NCI-H345 treated with DMSO at 0.1 percent for 48 hours (cell line): ENCODE data around the gene LMAN1L.

Source experiments
- DNase-seq: peaks from one replicate; lab custom pipeline; 2025; ENCODE audit not compliant: unreplicated experiment; lab: John Stamatoyannopoulos, UW

Gene LMAN1L

GRCh38 chr15:74854453-74855022 lies 41.9 kb downstream of the LMAN1L start:
- no peak for DNase-seq

DNA sequence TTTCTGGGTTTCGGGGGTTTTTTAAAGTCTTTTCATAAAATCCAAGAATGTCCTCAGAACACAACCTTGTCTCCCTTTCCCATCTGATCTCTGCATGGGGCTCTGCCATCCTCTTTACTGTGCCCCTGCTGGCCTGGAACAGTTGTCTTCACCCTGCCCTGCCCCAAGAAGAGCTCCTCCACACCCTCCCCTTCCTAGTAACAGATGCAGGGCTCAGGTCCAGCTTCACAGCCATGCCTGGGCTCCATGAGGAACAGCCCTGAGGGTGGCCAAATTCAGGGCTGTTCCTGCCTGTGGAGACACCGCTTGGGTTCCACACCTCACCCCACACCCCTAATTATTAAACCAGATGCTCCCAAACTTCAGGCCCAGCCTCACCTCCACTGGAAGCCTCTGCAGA lies 43.2 kb downstream of the LMAN1L start:
- no peak for DNase-seq

- no peak for DNase-seq
Observed at GRCh38 chr15:74856537-74856936, 43.9 kb downstream of the LMAN1L start.

DNA sequence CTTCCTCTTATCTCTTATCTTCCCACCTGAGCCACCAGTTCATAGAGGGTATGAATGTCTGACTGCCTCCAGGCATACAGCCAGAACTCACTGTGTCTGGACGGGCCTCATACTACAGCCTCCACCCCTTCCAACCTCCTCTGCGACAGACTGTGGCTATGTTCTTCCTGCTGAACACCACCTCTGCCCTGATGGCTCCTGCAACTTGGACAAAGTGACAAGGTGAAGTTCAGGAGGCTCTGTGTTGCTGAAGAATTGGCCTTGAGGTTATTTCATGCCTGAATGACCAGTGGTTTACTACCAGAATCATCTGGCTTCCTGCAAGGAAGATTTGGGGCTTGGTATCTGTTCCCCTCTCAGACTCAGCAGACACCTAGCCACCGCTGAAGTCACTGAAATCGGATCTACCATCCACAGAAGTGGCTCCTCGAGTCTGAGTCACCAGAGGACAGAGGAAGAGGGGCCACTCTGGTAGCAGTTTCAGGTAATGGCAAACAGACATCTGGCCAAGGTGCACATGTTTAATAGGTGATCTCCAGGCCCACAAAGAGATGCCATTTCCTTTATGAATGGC lies 44.5 kb downstream of the LMAN1L start:
- DNase-seq, result no peak

GRCh38 chr15:74857671-74858368 lies 45.2 kb downstream of the LMAN1L start:
- DNase-seq, result no peak

DNA sequence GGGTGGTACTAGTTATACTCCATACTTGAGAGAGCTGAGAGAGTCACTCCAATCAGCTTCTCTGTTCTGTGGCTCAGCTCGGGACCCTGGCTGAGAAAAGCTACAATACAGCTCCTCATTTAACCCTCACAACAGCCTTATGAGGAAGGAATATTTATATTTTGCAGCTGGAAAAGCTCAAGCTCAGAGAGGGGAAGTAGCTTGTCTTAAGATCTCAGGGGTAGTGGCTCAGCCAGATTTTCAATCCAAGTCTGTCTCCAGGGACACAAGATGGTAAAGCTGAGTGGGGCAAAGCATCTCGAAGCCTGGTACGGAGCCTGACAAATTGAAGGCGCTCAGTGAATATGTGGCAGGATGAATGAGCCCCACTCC lies 45.7 kb downstream of the LMAN1L start:
- no peak for DNase-seq

- no peak for DNase-seq
Observed at GRCh38 chr15:74863239-74864056, 50.8 kb downstream of the LMAN1L start.

- no peak for DNase-seq
Observed at GRCh38 chr15:74864296-74864695, 51.7 kb downstream of the LMAN1L start.

DNA sequence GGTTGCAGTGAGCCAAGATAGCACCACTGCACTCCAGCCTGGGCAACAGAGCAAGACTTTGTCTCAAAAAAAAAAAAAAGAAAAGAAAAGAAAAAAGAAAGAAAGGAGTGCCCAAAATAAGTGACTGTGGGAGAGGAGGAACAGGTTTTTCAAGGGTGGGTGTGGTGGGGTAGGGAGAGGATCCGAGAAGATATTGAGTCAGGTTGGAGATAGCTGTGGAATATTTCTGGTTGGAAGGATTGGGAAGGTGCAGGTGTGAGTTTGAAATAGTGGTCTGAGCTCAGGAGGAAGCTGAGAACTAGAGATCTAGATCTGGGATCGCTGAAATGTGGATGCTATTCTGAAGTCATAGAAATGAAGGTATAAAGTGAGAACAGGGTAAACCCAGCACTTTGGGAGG lies 52.7 kb downstream of the LMAN1L start:
- DNase-seq, result no peak

GRCh38 chr15:74866090-74866489 lies 53.5 kb downstream of the LMAN1L start:
- DNase-seq, result no peak

DNA sequence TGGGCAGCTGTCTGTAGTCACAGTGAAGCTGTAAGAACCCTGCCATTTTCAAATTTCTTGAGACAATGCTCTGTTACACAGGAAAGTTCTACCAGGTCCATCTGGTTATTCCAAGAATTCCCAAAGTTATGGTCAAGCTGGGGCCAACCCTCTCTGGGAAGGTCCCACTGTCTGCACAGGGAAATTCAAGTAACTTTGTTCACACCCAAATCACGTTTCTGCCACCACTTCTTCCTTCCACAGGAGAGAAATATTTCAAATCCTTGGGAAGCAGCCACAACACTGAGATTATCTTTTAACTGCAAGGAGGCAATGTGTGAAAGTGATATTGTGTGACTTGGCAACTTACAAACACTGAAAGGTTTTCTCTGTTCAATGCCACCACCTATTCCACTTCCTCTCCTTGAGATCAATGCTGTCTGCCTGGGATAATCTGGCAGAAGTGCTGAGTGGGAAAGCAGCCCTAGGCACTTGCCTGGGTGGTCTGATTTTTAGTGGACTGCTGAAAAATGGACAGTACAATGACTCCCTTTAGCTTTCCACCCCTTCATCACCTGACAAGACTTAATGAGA lies 54.9 kb downstream of the LMAN1L start:
- DNase-seq, result no peak

DNA sequence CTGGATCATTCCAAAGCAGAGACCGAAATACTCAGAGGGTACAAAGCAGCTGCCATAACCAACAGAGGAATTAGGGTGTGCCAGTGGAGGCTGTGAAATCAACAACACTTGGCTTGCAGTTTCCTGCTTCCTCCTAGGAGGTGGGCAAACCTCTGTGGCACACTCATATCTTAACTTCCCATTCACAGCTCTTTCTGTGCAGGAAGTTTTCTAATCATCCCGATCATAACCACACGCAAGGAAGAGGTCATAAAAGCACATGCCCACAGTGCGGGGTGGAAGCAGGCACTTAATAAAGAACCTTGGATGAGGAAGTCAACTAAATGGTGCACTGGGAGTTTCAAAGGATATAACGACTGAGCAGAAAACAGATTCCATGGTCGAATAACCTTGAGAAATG lies 55.4 kb downstream of the LMAN1L start:
- no peak for DNase-seq

DNA sequence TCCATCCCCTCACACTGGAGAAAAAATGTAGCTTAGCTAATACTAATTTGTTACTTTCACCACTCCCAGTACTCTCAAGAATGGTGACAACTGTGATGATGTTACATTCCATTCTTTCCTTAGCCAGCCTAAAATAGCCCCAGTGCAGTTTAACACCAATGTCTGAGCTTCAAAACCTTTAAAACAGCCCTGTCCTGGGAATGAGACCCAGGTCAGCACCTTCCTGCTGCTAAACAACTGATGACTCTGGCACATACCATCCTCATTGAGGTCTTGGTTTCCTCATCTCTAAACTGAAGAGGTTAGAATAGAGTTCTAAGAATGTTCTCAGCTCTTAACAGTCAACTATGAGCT lies 56.7 kb downstream of the LMAN1L start:
- DNase-seq, result no peak

DNA sequence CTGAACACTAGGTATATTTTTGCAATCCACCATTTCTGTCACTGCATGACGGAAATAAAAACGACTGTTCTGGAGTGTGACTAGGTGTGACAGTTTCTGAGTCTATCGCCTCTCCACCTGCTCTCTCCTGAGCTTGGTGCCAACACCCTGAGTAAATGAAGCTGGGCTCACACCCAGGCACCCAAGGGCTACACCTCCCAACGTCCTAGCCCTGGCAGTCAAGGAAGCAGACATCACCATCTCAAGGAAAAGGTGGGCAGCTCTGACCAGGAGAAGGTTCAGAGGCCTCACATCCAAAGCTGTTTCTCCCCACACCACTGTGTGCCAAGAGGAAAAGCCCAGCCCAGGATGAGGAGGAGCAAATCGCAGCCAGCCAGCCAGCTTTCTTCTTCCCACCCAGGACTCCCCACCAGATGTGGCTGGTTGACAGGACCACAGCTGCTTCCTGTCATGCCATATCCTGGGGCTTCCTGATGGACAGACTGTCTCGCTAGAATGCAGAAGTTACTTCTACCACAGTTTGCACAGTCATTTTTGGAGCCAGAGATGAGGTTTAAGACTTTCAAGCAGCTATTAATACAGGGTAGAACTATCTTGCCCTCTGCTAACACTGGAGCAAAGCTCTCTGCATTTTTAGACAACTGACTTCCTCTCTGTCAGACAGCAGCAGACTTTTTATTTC lies 57.2 kb downstream of the LMAN1L start:
- DNase-seq, result no peak

DNA sequence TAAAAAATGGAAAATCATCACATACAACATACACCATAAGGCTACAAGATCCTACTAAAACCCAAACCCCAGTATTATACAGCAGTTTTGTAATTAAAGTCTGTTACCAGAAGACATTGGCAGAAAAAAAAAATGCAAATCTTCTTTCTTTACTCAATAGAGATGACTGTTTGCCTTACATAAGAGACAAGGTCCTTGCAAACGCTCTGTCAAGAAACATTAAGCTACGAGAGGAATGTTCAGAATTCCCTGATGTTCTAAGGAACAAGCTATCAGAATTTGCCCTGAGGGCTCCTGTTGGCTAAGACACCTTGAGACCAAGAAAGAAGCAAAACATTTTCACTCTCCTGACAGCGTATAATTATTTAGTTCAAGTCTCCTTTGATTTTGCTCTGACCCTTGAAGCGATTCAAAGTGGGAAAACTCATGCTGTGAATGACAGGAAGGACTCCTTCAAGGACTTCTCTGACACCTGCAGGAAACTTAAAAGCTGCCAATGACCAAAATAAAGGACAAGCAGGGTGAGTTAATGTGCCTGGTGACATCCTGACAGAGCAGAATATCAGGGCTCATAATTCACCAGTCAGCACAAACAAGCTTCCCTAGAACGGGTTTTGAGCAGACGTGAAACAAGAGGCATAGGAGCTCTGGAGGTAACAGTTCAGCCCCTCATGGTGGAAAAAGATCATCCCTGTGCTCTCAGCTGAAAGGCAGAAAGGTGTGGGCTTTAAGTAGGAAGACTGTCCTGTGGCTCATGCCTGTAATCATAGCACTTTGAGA lies 58.0 kb downstream of the LMAN1L start:
- DNase-seq, result no peak

DNA sequence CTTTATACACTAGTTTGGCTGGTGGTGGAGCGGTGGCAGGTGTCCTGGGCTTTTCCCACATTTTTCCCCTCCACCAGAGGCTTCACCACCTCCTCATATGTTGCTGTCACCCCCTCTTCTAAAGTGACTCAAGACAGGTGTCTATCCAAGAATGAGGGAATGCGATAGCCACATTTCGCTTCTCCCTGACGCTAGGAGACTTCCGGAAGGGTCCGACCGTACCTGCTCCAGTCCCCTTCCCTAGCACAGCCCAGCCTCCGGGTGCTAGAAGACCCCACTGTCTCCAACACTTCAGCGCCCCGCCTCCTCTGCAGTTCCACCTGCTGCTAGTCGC lies 60.0 kb downstream of the LMAN1L start:
- DNase-seq, result no peak

DNA sequence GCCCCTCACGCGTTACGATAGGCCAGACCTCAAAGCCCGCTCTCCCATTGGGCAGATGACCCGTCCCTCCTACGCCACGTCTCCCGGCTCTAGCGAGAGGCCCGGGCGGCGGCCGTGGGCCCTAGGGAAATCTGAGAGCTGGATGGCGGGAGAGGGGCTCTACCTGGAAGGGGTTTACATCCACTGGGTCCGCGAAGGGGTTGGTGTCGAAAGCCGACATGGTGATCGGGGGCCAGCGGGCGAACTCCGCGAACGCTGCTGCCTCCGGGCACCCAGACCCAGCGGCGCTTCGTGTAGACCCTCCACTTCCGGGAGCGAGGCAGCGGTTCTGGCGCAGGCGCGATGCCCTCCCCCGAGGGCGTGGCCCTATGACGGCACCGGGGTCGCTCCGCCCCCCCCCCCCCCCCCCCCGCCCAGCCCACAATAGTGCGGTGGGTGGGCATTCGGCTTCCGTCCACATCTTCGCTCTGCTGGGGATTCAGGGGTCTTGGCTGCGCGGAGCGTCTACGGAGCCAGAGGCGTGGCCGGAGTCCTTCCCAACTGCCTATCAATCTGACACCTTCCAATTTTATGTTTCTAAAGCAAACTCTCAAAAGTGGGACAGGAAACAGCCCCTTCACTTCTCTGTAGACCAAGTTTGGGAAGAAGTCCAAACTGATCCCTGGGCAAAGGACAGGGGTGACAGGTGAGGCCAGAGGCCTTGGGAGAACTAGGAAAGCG lies 60.6 kb downstream of the LMAN1L start, which contains the start of gene SCAMP2:
SCAMP2 (minus strand) TSS at position 330 of the 720 bp plus-strand sequence; CDS start at position 220, 110 bp downstream.
- DNase-seq, result peak; percentile 78

DNA sequence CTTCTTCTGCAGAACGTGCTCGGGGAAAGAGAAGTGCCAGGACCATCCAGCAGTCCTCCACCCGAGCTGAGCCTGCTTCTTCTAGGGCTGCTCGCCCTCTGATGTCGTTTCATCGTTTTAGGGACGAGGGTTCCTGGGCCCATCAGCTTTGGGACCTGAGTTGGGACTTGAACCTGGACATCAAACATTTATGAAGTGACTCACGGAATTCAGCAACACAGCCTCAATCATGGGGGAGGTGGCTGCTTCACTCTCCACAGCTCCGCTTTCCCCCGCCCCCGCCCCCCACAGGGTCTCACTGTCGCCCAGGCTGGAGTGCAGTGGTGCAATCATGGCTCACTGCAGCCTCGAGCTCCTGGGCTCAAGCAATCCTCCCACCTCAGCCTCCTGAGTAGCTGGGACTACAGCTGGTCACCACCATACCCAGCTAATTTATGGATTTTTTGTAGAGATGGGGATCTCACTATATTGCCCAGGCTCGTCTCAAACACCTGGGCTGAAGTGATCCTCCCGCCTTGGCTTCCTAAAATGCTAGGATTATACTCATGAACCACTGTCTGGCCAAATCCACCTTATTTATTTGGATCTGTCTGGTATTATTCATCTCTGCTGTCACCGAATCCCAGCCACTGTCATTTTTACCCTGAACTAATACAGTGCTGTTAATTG lies 61.3 kb downstream of the LMAN1L start:
- DNase-seq, result no peak
